Fibroblast of skin of back (primary cell): ENCODE data around the gene ARHGEF11.
A peak's percentile ranks its signal among the peaks of the same experiment; 100 is the strongest.

Experiments
- DNase-seq: peaks from one replicate; pipeline ENCODE4 v3.0.0-alpha.2; 2013

ARHGEF11 gene

DNA sequence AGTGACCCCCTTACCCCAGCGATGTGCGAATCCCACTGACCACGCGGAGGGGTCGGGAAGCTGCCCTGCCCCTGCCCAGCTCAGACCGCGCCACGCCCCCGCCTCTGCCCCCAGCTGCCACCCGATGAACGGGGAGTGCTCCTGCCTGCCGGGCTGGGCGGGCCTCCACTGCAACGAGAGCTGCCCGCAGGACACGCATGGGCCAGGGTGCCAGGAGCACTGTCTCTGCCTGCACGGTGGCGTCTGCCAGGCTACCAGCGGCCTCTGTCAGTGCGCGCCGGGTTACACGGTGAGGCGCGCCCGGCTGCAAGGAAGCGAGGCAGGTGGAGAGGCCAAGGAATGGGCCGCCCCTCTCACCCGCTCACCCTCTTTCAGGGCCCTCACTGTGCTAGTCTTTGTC lies 137.0 kb downstream of the ARHGEF11 start:
- no peak for DNase-seq

GRCh38 chr1:156906206-156906906 lies 139.2 kb downstream of the ARHGEF11 start:
- no peak for DNase-seq

- no peak for DNase-seq
Measured at GRCh38 chr1:156905651-156906050, 139.9 kb downstream of the ARHGEF11 start.

DNA sequence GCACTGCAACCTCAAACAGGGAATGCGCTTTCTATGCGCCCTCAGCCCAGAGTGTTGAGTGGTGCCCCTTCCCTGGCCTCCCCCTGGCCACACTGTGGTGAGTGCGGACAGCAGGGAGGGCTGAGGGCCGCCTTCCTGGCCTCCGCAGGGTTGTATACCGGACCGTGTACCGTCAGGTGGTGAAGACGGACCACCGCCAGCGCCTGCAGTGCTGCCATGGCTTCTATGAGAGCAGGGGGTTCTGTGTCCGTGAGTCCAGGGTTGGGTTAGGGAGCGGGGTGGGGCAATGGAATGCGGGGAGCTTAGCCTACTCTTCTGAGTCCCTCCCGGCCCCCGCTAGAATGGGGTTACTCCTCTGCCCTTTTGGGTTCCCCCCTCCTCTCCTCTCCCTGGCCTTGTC lies 140.4 kb downstream of the ARHGEF11 start:
- no peak for DNase-seq

- no peak for DNase-seq
Measured at GRCh38 chr1:156904187-156904959, 141.2 kb downstream of the ARHGEF11 start.

- no peak for DNase-seq
Measured at GRCh38 chr1:156903328-156904091, 142.0 kb downstream of the ARHGEF11 start.

DNA sequence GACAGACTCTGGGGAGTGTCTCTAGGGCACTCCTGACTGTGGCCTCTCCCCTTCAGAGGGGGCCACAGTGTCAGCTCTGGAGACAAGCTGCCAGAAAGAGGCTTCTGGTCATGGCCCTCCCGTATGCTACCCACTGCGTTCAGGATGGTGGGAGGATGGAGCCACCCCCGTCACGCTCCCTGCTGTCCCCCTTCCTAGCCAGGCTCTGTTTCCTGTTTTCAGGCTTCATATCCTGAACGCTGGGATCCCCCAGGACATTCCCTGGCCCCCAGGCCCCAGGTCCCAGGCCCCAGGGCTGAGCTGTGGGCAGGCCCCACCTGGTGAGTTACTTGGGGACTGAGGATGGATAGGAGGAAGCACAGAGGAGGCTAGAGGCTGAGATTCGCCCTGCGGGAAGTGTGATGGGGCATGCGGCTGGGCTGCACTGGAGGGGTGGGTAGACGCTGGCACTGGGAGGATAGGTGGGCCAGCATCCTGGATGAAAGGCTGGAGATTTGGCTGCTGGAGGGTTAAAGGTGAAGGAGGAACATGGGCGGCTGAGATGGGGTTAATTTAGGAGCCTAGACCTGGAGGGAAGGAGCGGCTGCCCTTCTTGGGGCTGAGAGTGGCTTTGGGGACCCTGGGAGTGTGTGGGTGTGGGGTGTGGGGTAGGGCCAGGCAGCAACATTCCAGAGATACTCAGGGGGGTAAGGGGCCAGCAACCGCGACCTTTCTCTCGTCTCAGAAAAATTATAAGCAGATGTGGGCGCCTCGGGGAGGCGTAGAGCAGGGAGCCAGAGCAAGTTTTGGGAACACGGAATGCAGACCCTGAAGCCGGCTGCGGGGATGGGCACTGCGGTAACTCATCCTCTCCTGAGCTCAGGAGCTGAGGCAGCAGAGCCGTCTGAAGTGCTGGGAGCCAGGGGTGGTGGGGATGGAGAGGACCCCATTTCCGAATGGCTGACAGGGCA lies 143.3 kb downstream of the ARHGEF11 start:
- peak; percentile 45 for DNase-seq

GRCh38 chr1:156901590-156901900 lies 144.0 kb downstream of the ARHGEF11 start:
- no peak for DNase-seq

DNA sequence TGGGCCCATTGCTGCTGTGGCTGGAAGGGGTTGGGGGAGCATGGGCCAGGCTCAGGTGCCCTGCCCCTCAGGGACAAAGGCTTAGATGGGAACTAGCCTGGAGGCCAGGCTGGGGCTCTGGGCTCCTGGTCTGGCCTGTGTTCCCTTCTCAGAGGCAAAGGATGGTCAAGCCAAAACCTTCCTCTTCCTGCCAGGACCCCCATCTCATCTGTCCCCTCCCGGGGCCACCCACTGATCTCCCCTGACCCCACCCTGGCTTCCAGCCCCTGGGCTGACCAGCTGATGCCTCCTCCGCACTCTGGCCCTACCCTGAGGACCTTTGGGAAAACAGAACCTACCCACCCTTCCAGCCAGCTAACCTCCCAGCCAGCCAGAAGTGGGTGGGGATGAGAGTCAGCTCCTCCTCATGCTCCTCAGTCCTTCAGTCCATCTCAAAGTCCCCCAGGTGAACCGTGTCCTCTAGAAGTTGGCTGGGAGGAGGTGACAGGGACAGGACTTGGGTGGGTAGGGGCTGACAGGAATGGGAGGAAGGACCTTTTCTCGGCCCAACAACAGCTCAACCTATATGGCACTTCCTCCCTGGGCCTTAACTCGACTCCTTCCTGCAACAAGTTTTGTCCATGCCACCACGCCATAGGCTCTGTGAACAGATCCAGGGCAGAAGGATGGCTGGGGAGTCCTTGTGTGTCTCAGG lies 144.5 kb downstream of the ARHGEF11 start:
- no peak for DNase-seq

GRCh38 chr1:156899956-156900718 lies 145.4 kb downstream of the ARHGEF11 start:
- no peak for DNase-seq

GRCh38 chr1:156898971-156899664 lies 146.4 kb downstream of the ARHGEF11 start:
- no peak for DNase-seq

DNA sequence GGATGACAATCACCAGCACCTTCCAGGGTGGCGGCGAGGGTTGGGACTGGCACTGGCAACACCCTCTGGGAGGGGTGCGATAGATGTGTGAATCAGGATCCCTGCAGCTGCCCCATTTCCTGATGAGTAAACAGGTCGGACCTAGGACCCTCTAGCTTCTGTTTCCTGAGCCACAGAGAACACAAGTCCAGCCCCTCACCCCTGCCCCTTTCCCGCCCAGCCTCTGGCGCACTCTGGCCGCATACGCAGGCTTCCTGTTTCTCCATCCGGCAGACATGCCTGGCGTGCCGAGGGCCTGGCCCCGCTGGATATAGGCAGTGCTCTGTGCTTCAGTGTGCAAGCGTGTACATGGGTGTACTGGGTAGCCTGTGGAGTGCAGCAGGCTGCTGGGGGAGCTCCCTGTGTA lies 147.4 kb downstream of the ARHGEF11 start:
- DNase-seq, result peak; percentile 76

DNA sequence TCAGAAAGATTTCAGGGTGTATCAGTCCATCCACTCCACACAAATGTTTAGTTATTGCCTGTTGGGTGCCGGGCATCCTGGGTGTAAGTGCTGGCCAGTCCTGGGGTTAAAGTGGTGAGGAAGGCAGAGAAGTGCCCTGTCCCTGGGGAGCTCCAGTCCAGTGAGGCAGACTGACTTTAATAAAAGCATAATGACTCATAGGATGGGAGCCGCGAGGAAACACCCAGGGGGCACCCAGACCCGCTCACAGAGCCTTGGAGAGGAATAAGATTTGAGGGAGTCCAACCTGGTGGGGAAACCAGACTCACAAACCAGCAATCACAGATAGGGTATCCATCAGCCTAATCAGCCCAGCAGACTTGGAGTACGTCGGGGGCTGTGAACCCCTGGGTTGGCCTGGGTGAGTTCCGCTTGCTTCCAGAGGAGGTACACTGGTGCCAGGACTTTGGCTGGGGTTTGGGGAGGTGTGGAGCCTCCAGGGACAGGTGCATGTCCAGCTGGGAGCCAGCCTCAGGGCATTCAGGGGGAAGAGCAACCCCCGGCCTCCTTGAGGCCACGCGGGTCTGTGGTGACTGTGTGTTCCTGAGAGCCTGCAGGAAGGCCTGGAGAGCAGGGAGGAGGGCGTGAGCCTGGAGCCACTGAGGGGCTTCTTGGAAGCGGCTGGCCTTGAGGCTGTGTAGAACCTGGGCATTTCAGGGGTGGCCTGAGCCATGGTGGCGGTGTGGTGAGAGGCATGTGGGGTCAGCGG lies 148.3 kb downstream of the ARHGEF11 start:
- peak; percentile 92 for DNase-seq

DNA sequence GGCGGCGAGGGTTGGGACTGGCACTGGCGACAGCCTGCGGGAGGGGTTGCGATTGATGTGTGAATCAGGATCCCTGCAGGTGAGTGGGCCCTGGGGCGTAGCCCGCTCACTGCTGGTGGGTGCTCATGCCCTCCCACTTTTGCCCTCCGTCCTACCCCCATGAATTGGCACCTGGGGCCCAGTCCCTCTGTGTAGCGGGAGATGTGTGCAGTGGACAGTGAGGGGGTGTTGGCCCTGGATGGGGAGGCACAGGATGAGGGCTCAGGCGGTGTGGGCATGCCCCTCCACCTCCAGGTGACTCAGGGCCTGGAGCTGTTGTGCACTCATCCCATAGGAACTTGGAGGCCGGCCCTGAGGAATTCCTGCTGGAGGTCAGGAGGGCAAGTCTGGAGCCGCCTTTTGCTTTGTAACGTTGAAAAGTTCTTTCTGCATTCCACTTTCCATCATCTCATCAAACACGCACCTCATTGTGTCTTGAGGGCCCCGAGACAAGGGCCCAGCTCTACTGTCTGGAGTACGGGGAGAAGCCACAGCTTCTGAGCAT lies 149.0 kb downstream of the ARHGEF11 start:
- DNase-seq, result peak; percentile 96

GRCh38 chr1:156895927-156896326 lies 149.6 kb downstream of the ARHGEF11 start:
- DNase-seq, result no peak

DNA sequence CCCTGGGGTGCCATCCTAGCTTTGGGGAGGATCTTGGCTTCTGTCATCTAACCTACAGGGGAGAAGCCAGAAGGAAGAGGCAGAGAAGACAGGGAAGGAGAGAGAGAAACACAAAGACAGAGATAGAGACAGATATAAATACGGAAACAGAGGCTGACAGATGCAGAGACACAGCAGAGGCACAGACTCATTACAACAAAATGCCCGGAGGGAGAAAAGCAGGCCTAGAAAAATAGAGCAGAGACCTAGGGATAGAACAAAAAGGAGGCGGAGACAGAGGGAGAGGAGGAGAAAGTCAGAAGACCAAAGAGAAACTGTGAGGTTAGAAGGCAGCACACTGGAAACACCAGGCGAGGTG lies 150.1 kb downstream of the ARHGEF11 start:
- DNase-seq, result peak; percentile 74

DNA sequence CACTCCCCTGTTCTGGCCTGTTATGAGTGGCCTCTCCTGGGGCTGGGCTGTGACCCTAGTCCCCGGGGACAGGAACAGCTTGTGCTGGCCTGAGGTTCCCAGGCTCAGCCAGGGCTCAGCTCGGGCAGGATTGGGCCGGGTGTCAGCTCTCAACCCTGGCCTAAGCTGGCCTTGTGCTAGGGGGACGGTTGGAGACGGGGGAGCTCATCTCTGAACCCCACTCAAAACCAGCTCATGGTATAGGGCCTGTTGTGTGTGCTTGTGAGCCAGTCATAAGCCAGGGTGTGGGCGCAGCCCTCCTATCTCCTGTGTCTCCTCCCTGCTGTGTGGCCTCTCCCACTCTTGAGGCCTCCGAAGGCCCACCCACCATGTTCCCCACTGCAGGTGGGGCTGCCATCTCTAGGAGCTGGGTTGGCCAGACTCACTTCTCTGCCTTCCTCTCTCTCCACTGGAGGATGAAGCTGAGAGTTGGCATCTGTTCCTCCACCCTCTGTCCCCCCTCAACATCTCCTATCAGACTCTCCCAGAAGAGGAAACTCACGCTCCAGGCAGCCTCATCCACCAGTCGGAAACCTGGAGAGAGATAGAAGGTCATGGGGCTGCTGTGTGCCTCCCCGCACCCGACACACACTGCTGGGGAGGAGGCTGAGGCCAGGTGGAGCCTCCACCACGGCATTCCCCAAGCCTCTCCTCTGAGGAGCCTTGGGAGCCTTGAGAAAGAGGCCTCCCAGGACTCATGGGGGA lies 150.7 kb downstream of the ARHGEF11 start:
- DNase-seq, result peak; percentile 51

DNA sequence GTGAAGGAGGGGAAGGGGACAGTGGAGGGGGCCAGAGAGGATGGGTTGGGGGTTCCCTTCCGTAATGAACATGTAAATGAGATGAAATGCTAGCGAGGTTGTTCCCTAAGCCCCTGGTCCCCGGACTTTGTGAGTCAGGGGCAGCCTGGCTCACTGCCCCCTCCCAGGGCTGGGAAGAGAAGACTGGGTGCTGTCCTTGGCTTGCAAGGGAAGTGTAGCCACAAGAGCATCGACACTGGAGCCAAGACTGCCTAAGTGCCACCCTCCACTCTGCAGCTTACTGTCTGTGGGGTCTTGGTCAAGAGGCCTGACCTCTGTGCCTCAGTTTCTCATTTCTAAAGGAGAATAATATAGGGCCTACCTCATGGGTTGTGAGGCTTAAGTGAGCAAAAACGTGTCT lies 151.5 kb downstream of the ARHGEF11 start:
- peak; percentile 25 for DNase-seq
